Thyroid gland (tissue), 4 donors: ENCODE measurements around the gene RAPGEF4. TPM values are rescaled to one million over a fixed set of nuclear protein-coding genes. Genes with fewer than 3 reads are reported as not detected.
"Not testable (repeated sequence)": the region's sequence is repeated elsewhere in the genome, so short reads cannot be mapped to it uniquely, and the experiment has no call there.

Source experiments
- DNase-seq, 2 donors: peaks; one replicate each; pipeline ENCODE4 v3.0.0-alpha.2; 2019
- H3K27ac ChIP-seq, 3 donors: fragments of 200-600 bp; sonication (generic); 1 replicate in 2 of 3; 2 replicates in 1 of 3; pipeline ENCODE4 v1.5.1; 2016 to 2019; ENCODE audit warnings: mild to moderate bottlenecking in 1 of 3, moderate library complexity in 1 of 3
- H3K27me3 ChIP-seq: fragments of 200-600 bp; sonication (generic); one replicate; pipeline ENCODE4 v1.5.1; 2019
- H3K36me3 ChIP-seq, 2 donors: fragments of 200-600 bp; sonication (generic); one replicate each; pipeline ENCODE4 v1.5.1; 2016 to 2019
- H3K4me1 ChIP-seq, 2 donors: fragments of 200-600 bp; sonication (generic); one replicate each; pipeline ENCODE4 v1.5.1; 2017 to 2019
- H3K4me3 ChIP-seq, 3 donors: fragments of 200-600 bp; sonication (generic); replicated peaks in 1 of 3; 1 replicate in 2 of 3; 2 replicates in 1 of 3; pipeline ENCODE4 v1.5.1; 2016; ENCODE audit warnings: mild to moderate bottlenecking in 1 of 3
- H3K9me3 ChIP-seq: fragments of 200-600 bp; sonication (generic); one replicate; pipeline ENCODE4 v1.5.1; 2017
- POLR2A ChIP-seq, 2 donors: fragments of 450-650 bp; IDR thresholded peaks; one replicate each; pipeline ENCODE4 v1.6.1; 2017; ENCODE audit warnings: antibody characterized with exemption in 2 of 2, mild to moderate bottlenecking in 2 of 2, moderate library complexity in 1 of 2
- WGBS, 2 donors: methylation state at CpG; one replicate each; pipeline ENCODE4 v1.1.5; 2017; 5-methylcytosine and 5-hydroxymethylcytosine counted together
- intact Hi-C: fragments of 100-400 bp; cut with DNase I; formaldehyde crosslinking; loops from one replicate; pipeline ENCODE4 v1.15.1; 2023
- total RNA-seq, 4 donors: library from RNA; depleted of rRNA; stranded (reverse); fragments of >200 nt; gene quantifications; one replicate each; pipeline ENCODE4 v1.2.3, GENCODE V29; 2016
- TF ChIP-seq, protein P1 (sequence below), 6 experiments: fragments of 200-600 bp in 3 of 6; fragments of 450-650 bp in 3 of 6; sonication (generic) in 3 of 6; IDR thresholded peaks; one replicate each; pipeline ENCODE4 v1.5.1; 2016 to 2019; ENCODE audit warnings: antibody characterized with exemption in 6 of 6, mild to moderate bottlenecking in 2 of 6, inconsistent platforms in 1 of 6, moderate library complexity in 1 of 6

The RAPGEF4 gene
- total RNA-seq, 4 donors from 2014 or later: 7.9 to 19.6 (median 12.1) TPM

GRCh38 chr2:173034143-173034542 is 298.5 kb downstream of the RAPGEF4 start:
- no peak for DNase-seq
- 82% methylated on average over 7 of the region's 7 CpGs for WGBS, 2 donors
- Histone ChIP-seq H3K36me3 (no peaks in the 10 kb centered on the region), H3K9me3 (no peaks in the 10 kb centered on the region), H3K4me3 (no peak overlapping the region), H3K27ac (no peak overlapping the region), H3K4me1 (peaks cover 0 to 9% of the 10 kb centered on the region in 2 donors), H3K27me3 (no peaks in the 10 kb centered on the region)
- intact Hi-C loops: no loop called here
- TF ChIP-seq, protein P1, sequence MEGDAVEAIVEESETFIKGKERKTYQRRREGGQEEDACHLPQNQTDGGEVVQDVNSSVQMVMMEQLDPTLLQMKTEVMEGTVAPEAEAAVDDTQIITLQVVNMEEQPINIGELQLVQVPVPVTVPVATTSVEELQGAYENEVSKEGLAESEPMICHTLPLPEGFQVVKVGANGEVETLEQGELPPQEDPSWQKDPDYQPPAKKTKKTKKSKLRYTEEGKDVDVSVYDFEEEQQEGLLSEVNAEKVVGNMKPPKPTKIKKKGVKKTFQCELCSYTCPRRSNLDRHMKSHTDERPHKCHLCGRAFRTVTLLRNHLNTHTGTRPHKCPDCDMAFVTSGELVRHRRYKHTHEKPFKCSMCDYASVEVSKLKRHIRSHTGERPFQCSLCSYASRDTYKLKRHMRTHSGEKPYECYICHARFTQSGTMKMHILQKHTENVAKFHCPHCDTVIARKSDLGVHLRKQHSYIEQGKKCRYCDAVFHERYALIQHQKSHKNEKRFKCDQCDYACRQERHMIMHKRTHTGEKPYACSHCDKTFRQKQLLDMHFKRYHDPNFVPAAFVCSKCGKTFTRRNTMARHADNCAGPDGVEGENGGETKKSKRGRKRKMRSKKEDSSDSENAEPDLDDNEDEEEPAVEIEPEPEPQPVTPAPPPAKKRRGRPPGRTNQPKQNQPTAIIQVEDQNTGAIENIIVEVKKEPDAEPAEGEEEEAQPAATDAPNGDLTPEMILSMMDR (IDR thresholded peaks at IDR 0.05): no peak
- no peak for TF ChIP-seq POLR2A (IDR thresholded peaks at IDR 0.05)

GRCh38 chr2:173037245-173038120 is 301.8 kb downstream of the RAPGEF4 start:
- H3K27ac ChIP-seq: no peak overlapping the region
- WGBS, 2 donors: 68 to 78% methylated on average over 11 to 12 of the region's 12 CpGs
- intact Hi-C loops: no loop called here

DNA sequence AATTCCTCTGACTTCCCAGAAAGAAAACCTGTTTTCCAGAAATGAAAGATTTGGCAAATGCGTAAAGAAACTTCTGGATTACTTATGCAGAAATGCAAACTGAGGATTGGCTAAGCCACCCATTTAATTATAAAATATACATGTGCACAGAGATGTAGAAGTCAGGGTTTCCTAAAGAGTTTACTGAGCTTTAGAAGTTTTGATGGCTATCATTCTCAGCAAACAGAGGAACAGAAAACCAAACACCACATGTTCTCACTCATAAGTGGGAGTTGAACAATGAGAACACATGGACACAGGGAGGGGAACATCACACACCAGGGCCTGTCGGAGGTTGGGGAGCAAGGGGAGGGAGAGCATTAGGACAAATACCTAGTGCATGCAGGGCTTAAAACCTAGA is 302.6 kb downstream of the RAPGEF4 start:
- DNase-seq, intact Hi-C loops, H3K4me3 ChIP-seq, H3K36me3 ChIP-seq, H3K4me1 ChIP-seq, H3K27me3 ChIP-seq, H3K9me3 ChIP-seq, H3K27ac ChIP-seq: not testable (repeated sequence)
- WGBS, 2 donors: 88 to 96% methylated on average over 2 of the region's 2 CpGs

More at GRCh38 chr2:173037245-173038120, 301.8 kb downstream of the RAPGEF4 start:
- TF ChIP-seq, protein P1 (IDR thresholded peaks at IDR 0.05): no peak
- no peak for TF ChIP-seq POLR2A (IDR thresholded peaks at IDR 0.05)
- Histone ChIP-seq H3K4me1 (no peaks in the 10 kb centered on the region), H3K27me3 (no peaks in the 10 kb centered on the region), H3K9me3 (no peaks in the 10 kb centered on the region), H3K36me3 (no peaks in the 10 kb centered on the region), H3K4me3 (no peak overlapping the region)
- DNase-seq: no peak

- Histone ChIP-seq H3K4me3 (no peak overlapping the region), H3K27me3 (no peaks in the 10 kb centered on the region), H3K4me1 (no peaks in the 10 kb centered on the region), H3K9me3 (no peaks in the 10 kb centered on the region), H3K36me3 (no peaks in the 10 kb centered on the region), H3K27ac (no peak overlapping the region)
- intact Hi-C loops: no loop called here
- TF ChIP-seq, protein P1 (IDR thresholded peaks at IDR 0.05): no peak
- no peak for TF ChIP-seq POLR2A (IDR thresholded peaks at IDR 0.05)
- no peak for DNase-seq
Observed at GRCh38 chr2:173040729-173041128, 305.1 kb downstream of the RAPGEF4 start.

DNA sequence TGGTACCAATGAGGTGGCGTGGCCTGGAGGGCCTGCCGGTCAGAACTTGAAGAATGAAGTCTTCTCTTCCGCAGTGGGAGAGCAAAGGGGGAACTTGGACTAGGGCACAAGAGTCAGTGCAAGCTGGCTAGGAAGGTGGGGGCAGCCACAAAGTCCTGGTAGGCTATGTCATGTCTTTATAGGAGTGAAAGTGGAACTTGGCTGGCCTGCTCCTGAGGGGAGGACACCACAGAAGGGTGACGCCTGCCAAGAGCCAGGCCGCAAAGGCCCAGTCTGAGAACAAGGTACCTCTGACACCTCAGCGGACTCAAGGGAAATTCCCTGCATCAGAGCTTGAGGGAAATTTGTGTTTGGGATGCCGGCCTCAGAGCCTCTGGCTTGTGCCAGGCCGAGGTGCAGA is 307.8 kb downstream of the RAPGEF4 start:
- H3K4me1 ChIP-seq: no peaks in the 10 kb centered on the region
- intact Hi-C loops: no loop called here
- DNase-seq: no peak

More for the DNA sequence above, 307.8 kb downstream of the RAPGEF4 start:
- no peak for TF ChIP-seq POLR2A (IDR thresholded peaks at IDR 0.05)
- TF ChIP-seq, protein P1 (IDR thresholded peaks at IDR 0.05): no peak
- no peaks in the 10 kb centered on the region for H3K27me3 ChIP-seq
- H3K36me3 ChIP-seq: no peaks in the 10 kb centered on the region
- no peaks in the 10 kb centered on the region for H3K9me3 ChIP-seq
- H3K27ac ChIP-seq: no peak overlapping the region
- H3K4me3 ChIP-seq: no peak overlapping the region
- 87 to 99% methylated on average over 7 to 8 of the region's 8 CpGs for WGBS, 2 donors
